Activated B cell treated with CpG ODN at 0.5 μM for 24 hours (primary cell): ENCODE results near the gene TMEM82. TPM values are rescaled to one million over a fixed set of nuclear protein-coding genes. Genes with fewer than 3 reads are reported as not detected.

Experiments used
- ATAC-seq: fragments of 200-7000 bp; cut with Tn5 transposase; one replicate; pipeline ENCODE4 v1.10.0; 2021; ENCODE audit warnings: low read depth, mild to moderate bottlenecking, moderate library complexity
- CTCF ChIA-PET: fragments of 350-600 bp; sonication (Branson Sonifier 250); formaldehyde crosslinking; loops from one replicate; lab custom pipeline; 2021; ENCODE audit warnings: antibody characterized with exemption; lab: Charles Lee
- POLR2A ChIA-PET: fragments of 350-600 bp; sonication (Branson Sonifier 250); formaldehyde crosslinking; loops from one replicate; lab custom pipeline; 2021; ENCODE audit warnings: antibody characterized with exemption; lab: Charles Lee
- DNase-seq: peaks from one replicate; pipeline ENCODE4 v3.0.0; 2022
- H3K27ac Mint-ChIP-seq: one replicate; pipeline ENCODE4 v1.8.0; 2020; ENCODE audit warnings: mixed read lengths
- H3K27me3 Mint-ChIP-seq: one replicate; pipeline ENCODE4 v1.8.0; 2021; ENCODE audit warnings: mixed read lengths
- H3K36me3 Mint-ChIP-seq: one replicate; pipeline ENCODE4 v1.8.0; 2021; ENCODE audit warnings: low read depth, mixed read lengths
- H3K4me1 Mint-ChIP-seq: one replicate; pipeline ENCODE4 v1.8.0; 2021; ENCODE audit warnings: mixed read lengths
- H3K4me3 Mint-ChIP-seq: one replicate; pipeline ENCODE4 v1.8.0; 2020; ENCODE audit warnings: mild to moderate bottlenecking, mixed read lengths
- H3K9me3 Mint-ChIP-seq: one replicate; pipeline ENCODE4 v1.8.0; 2020; ENCODE audit warnings: mixed read lengths
- intact Hi-C: fragments of 100-400 bp; cut with micrococcal nuclease; formaldehyde crosslinking; loops from one replicate; pipeline ENCODE4 v1.15.1; 2024
- total RNA-seq: library from RNA; stranded (reverse); gene quantifications from 2 replicates; pipeline ENCODE4 v1.2.3, GENCODE V29; 2022
- TF ChIP-seq, protein P1 (sequence below): fragments of 200-600 bp; IDR thresholded peaks from one replicate; pipeline ENCODE4 v1.8.0; 2022; ENCODE audit warnings: antibody characterized with exemption, mild to moderate bottlenecking

TMEM82 gene
- total RNA-seq, 1 donor from 2014 or later, result not detected

- TF ChIP-seq, protein P1, sequence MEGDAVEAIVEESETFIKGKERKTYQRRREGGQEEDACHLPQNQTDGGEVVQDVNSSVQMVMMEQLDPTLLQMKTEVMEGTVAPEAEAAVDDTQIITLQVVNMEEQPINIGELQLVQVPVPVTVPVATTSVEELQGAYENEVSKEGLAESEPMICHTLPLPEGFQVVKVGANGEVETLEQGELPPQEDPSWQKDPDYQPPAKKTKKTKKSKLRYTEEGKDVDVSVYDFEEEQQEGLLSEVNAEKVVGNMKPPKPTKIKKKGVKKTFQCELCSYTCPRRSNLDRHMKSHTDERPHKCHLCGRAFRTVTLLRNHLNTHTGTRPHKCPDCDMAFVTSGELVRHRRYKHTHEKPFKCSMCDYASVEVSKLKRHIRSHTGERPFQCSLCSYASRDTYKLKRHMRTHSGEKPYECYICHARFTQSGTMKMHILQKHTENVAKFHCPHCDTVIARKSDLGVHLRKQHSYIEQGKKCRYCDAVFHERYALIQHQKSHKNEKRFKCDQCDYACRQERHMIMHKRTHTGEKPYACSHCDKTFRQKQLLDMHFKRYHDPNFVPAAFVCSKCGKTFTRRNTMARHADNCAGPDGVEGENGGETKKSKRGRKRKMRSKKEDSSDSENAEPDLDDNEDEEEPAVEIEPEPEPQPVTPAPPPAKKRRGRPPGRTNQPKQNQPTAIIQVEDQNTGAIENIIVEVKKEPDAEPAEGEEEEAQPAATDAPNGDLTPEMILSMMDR, result no peak
- H3K27ac Mint-ChIP-seq, result no peak overlapping the region
- CTCF ChIA-PET, result interaction anchor here (0.6 kb wide), 1 partner anchor 10 kb away, joined by 3 read pairs; no protein-coding TSS in a partner anchor
- intact Hi-C loops, result loop anchor here (10.0 kb wide), 1 partner anchor 114 kb away; no protein-coding TSS in a partner anchor
- DNase-seq (no peak), ATAC-seq (no peak)
- H3K4me3 Mint-ChIP-seq, result no peak overlapping the region
- no peaks in the 10 kb centered on the region for H3K4me1 Mint-ChIP-seq
- POLR2A ChIA-PET, result no interaction called here
- no peaks in the 10 kb centered on the region for H3K36me3 Mint-ChIP-seq
- no peaks in the 10 kb centered on the region for H3K9me3 Mint-ChIP-seq
- no peaks in the 10 kb centered on the region for H3K27me3 Mint-ChIP-seq
Observed at GRCh38 chr1:15748690-15749398, 6.5 kb downstream of the TMEM82 start.

GRCh38 chr1:15749399-15750291 lies 7.3 kb downstream of the TMEM82 start:
- TF ChIP-seq, protein P1, result no peak
- ChIA-PET POLR2A (no interaction called here), CTCF (no interaction called here)
- Mint-ChIP-seq H3K27ac (no peak overlapping the region), H3K4me1 (no peaks in the 10 kb centered on the region), H3K27me3 (no peaks in the 10 kb centered on the region), H3K9me3 (no peaks in the 10 kb centered on the region), H3K4me3 (no peak overlapping the region), H3K36me3 (no peaks in the 10 kb centered on the region)
- DNase-seq (no peak), ATAC-seq (no peak)
- intact Hi-C loops, result loop anchor here (10.0 kb wide), 1 partner anchor 115 kb away; no protein-coding TSS in a partner anchor

GRCh38 chr1:15750924-15751323 lies 8.6 kb downstream of the TMEM82 start:
- Mint-ChIP-seq H3K27me3 (peaks cover 8% of the 10 kb centered on the region), H3K4me3 (no peak overlapping the region), H3K4me1 (no peaks in the 10 kb centered on the region), H3K9me3 (no peaks in the 10 kb centered on the region), H3K36me3 (no peaks in the 10 kb centered on the region), H3K27ac (no peak overlapping the region)
- no peak for ATAC-seq
- DNase-seq, result no peak
- CTCF ChIA-PET, result no interaction called here
- POLR2A ChIA-PET, result no interaction called here
- intact Hi-C loops, result no loop called here
- TF ChIP-seq, protein P1, result no peak

DNA sequence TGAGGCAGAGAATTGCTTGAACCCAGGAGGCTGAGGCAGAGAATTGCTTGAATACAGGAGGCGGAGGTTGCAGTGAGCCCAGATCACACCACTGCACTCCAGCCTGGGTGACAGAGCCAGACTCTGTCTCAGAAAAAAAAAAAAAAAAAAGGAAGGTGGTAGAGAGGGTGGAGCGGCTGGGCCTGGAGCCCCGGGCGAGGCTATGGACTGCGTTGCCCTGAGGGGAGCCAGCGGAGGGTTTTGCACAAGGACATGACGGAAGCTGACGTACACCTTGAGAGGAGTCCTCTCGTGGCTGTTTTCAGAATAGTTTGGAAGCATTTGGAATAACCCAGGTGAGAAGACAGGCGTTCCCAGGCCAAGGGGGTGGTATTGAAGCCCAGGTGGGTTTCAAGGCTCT lies 9.4 kb downstream of the TMEM82 start:
- POLR2A ChIA-PET, result no interaction called here
- ATAC-seq (no peak), DNase-seq (no peak)
- intact Hi-C loops, result no loop called here
- no peak overlapping the region for H3K4me3 Mint-ChIP-seq
- TF ChIP-seq, protein P1, result no peak
- CTCF ChIA-PET, result no interaction called here
- peaks cover 6% of the 10 kb centered on the region for H3K4me1 Mint-ChIP-seq
- no peaks in the 10 kb centered on the region for H3K36me3 Mint-ChIP-seq
- peaks cover 13% of the 10 kb centered on the region for H3K27me3 Mint-ChIP-seq
- H3K9me3 Mint-ChIP-seq, result no peaks in the 10 kb centered on the region
- H3K27ac Mint-ChIP-seq, result no peak overlapping the region

- no peaks in the 10 kb centered on the region for H3K9me3 Mint-ChIP-seq
- H3K27me3 Mint-ChIP-seq, result peaks cover 24% of the 10 kb centered on the region
- CTCF ChIA-PET, result no interaction called here
- peaks cover 14% of the 10 kb centered on the region for H3K4me1 Mint-ChIP-seq
- ATAC-seq, result no peak
- no peak overlapping the region for H3K4me3 Mint-ChIP-seq
- no peak overlapping the region for H3K27ac Mint-ChIP-seq
- TF ChIP-seq, protein P1, result no peak
- H3K36me3 Mint-ChIP-seq, result no peaks in the 10 kb centered on the region
- DNase-seq, result no peak
- POLR2A ChIA-PET, result no interaction called here
- intact Hi-C loops, result no loop called here
Observed at GRCh38 chr1:15753776-15754175, 11.5 kb downstream of the TMEM82 start.
